ENCODE results near the gene CDC42BPA.
"Not testable (repeated sequence)": the region's sequence is repeated elsewhere in the genome, so short reads cannot be mapped to it uniquely, and the experiment has no call there.

Gene CDC42BPA

DNA sequence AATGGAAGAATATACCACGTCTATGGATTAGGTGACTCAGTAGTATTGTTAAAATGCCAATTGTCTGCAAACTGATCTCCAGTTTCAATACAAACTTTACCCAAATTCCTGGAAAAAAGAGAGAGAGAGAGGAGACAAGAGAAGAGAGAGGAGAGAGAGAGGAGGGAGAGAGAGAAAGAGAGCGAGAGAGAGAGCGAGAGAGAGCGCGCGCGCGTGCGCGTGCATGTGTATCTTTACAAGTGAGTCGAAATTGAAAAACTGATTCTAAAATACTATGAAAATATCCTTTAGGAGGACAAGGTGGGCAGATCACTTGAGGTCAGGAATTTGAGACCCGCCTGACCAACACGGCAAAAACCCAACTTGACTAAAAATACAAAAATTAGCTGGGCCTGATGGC lies 65.2 kb downstream of the CDC42BPA start:
- Histone ChIP-seq H3K9ac (ENCODE audit: low read depth, low read length) (no peak overlapping the region), H3K36me3 (ENCODE audit: control insufficient read depth, insufficient read depth, low read length) (no peaks in the 10 kb centered on the region), H3K4me1 (ENCODE audit: control insufficient read depth, insufficient read depth, low read length) (0 out of 2 replicates have a peak, but pooled peaks cover under 1% of the 10 kb centered on the region), H3K9me3 (ENCODE audit: control insufficient read depth, insufficient read depth, low read length) (no peaks in the 10 kb centered on the region), H3K4me3 (ENCODE audit: low read depth, low read length) (no peak overlapping the region), H3K27ac (ENCODE audit: low read depth, low read length) (no peak overlapping the region), H3K27me3 (ENCODE audit: control insufficient read depth, insufficient read depth, low read length) (no peaks in the 10 kb centered on the region)

DNA sequence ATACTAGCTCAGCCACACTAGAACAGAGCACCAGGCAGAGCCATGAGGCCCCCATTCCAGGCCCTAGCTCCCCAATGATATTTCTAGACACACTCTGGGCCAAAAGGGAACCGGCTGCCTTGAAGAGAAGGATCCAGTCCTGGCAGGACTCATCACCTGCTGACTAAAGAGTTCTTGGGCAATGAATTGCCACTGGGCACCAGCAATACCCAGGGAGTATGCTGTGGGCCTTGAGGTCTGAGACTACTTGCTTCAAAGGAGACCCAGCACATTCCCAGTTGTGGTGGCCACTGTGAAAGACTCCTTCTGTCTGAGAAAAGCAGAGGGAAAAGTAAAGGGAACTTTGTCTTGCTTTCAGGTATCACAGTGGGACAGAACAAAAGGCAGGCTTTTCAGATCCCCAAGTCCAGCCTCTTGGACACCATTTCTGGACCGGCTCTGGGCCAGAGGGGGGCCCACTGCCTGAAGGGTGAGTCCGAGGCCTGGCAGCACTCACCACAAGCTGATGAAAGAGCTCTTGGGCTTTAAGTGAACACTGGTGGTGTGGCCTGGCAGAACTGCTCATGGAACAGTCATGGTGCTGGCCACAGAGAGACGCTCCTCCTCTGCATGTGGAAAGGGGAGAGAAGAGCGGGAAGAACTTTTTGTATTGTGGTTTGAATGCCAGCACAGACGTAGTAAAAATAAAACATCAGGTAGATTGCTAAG lies 72.5 kb downstream of the CDC42BPA start:
- Histone ChIP-seq H3K4me3 (ENCODE audit: low read depth, low read length) (no peak overlapping the region), H3K36me3 (ENCODE audit: control insufficient read depth, insufficient read depth, low read length) (no peaks in the 10 kb centered on the region), H3K27ac (ENCODE audit: low read depth, low read length) (no peak overlapping the region), H3K9me3 (ENCODE audit: control insufficient read depth, insufficient read depth, low read length) (no peaks in the 10 kb centered on the region), H3K27me3 (ENCODE audit: control insufficient read depth, insufficient read depth, low read length) (no peaks in the 10 kb centered on the region), H3K4me1 (ENCODE audit: control insufficient read depth, insufficient read depth, low read length) (peaks cover 13% of the 10 kb centered on the region), H3K9ac (ENCODE audit: low read depth, low read length) (no peak overlapping the region)

DNA sequence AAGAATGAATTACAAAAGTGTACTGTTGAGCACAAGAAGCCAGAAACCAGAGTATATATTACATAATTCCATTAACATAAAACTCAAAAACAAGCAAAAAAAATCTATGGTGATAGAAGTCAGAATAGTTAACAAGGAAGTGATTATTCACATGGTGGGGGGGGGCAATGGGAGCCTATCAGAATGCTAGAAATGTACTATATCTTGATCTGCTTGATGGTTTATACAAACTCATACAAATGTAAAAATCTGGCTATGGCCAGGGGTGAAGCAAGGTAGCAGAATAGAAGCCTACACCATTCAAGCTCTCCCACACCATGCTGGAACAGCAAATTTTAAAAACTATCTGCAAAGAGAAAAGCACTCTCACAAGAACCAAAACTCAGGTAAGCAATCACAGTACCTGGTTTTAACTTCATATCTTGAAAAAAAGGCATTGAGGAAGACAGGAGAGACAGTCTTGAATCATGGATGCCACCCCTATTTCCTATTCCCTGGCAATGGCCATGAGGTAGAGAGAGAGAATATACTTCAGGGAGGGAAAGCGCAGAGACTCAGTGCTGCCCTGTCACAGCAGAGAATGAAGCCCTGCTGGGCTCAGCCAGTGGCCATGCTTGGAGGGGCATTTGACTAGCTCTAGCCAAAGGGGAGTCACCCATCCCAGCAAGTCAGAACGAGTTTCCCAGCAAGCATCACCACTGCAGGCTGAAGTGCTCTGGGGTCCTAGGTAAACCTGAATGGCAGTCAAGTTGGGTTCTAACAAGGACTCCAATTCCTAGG lies 73.8 kb downstream of the CDC42BPA start:
- Histone ChIP-seq H3K9ac (ENCODE audit: low read depth, low read length) (no peak overlapping the region), H3K27ac (ENCODE audit: low read depth, low read length) (no peak overlapping the region), H3K9me3 (ENCODE audit: control insufficient read depth, insufficient read depth, low read length) (no peaks in the 10 kb centered on the region), H3K27me3 (ENCODE audit: control insufficient read depth, insufficient read depth, low read length) (no peaks in the 10 kb centered on the region), H3K4me3 (ENCODE audit: low read depth, low read length) (no peak overlapping the region), H3K36me3 (ENCODE audit: control insufficient read depth, insufficient read depth, low read length) (no peaks in the 10 kb centered on the region), H3K4me1 (ENCODE audit: control insufficient read depth, insufficient read depth, low read length) (peaks cover 18% of the 10 kb centered on the region)

DNA sequence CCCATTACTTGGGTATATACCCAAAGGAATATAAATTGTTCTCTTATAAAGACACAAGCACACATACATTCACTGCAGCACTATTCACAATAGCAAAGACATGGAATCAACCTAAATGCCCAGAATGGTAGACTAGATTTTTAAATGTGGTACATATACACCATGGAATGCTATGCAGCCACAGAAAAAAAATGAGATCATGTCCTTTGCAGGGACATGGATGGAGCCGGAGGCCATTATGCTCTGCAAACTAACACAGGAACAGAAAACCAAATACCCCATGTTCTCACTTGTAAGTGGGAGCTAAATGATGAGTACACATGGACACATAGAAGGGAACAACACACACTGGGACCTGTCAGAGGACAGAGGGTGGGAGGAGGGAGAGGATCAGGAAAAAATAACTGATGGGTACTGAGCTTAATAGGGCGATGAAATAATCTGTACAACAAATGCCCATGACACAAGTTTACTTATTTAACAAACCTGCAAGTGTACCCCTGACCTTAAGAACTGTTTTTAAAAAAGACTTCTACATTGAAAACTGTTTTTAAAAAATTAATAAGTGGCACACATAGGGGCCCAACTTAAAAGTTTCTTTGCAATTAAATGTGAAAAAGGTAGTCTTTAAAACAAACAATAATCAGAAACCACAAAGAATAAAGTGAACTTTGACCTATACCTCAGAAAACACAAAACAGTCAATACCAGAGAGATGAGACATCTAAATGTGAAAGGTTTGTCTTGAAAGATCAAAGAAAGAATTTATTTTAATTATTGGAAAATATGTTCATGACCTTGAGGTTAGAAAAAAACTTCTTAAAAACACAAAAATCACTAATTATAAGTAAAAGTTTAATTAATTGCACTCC lies 75.2 kb downstream of the CDC42BPA start:
- Histone ChIP-seq H3K4me3 (ENCODE audit: low read depth, low read length) (no peak overlapping the region), H3K9me3 (ENCODE audit: control insufficient read depth, insufficient read depth, low read length) (no peaks in the 10 kb centered on the region), H3K9ac (ENCODE audit: low read depth, low read length) (no peak overlapping the region), H3K36me3 (ENCODE audit: control insufficient read depth, insufficient read depth, low read length) (no peaks in the 10 kb centered on the region), H3K27me3 (ENCODE audit: control insufficient read depth, insufficient read depth, low read length) (no peaks in the 10 kb centered on the region), H3K27ac (ENCODE audit: low read depth, low read length) (no peak overlapping the region), H3K4me1 (ENCODE audit: control insufficient read depth, insufficient read depth, low read length) (peaks cover 18% of the 10 kb centered on the region)

DNA sequence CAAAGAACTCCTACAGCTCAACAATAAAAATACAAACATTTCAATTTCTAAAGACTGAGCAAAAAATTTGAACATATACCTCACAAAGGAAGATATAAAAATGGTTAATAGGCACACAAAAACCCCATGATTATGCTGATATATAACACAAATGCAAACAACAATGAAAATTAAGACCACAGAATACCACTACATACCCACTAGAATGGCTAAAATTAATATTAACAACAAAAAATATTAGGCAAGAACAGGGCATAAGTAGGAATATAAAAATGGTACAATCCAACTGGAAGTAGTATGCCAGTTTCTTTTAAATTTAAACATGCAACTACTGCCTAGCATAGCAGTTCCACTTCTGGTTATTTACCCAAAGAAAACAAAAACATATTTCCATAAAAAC lies 77.3 kb downstream of the CDC42BPA start:
- Histone ChIP-seq H3K27ac (ENCODE audit: low read depth, low read length) (no peak overlapping the region), H3K27me3 (ENCODE audit: control insufficient read depth, insufficient read depth, low read length) (no peaks in the 10 kb centered on the region), H3K9ac (ENCODE audit: low read depth, low read length) (no peak overlapping the region), H3K36me3 (ENCODE audit: control insufficient read depth, insufficient read depth, low read length) (no peaks in the 10 kb centered on the region), H3K4me1 (ENCODE audit: control insufficient read depth, insufficient read depth, low read length) (peaks cover 19% of the 10 kb centered on the region), H3K4me3 (ENCODE audit: low read depth, low read length) (no peak overlapping the region), H3K9me3 (ENCODE audit: control insufficient read depth, insufficient read depth, low read length) (no peaks in the 10 kb centered on the region)

DNA sequence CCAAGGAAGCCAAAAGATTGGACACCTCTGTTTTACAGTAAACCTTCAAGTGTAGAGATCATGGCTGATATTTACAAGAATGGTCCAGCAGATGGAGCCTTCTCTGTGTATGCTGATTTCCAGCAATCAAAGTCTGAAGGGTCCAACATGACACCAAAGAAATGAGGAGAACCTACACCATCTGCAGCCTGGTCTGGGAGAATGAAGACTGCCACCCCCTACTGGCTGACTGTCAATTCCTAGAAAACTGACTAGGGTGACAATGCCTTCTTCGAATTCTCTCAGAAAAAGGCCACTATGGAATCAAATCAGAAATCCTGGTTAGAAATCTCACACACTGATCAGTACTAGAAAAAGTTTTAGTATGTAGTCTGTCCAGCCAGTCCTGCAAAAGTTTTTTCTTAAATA lies 83.3 kb downstream of the CDC42BPA start:
- Histone ChIP-seq H3K27ac (ENCODE audit: low read depth, low read length) (no peak overlapping the region), H3K4me3 (ENCODE audit: low read depth, low read length) (no peak overlapping the region), H3K27me3 (ENCODE audit: control insufficient read depth, insufficient read depth, low read length) (no peaks in the 10 kb centered on the region), H3K9ac (ENCODE audit: low read depth, low read length) (no peak overlapping the region), H3K36me3 (ENCODE audit: control insufficient read depth, insufficient read depth, low read length) (no peaks in the 10 kb centered on the region), H3K9me3 (ENCODE audit: control insufficient read depth, insufficient read depth, low read length) (no peaks in the 10 kb centered on the region), H3K4me1 (ENCODE audit: control insufficient read depth, insufficient read depth, low read length) (peaks cover 4% of the 10 kb centered on the region)

DNA sequence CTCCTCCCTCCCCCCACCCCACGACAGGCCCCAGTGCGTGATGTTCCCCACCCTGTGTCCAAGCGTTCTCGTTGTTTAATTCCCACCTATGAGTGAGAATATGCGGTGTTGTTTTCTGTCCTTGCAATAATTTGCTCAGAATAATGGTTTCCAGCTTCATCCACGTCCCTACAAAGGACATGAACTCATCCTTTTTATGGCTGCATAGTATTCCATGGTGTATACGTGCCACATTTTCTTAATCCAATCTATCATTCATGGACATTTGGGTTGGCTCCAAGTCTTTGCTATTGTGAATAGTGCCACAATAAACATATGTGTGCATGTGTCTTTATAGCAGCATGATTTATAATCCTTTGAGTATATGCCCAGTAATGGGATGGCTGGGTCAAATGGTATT lies 87.2 kb downstream of the CDC42BPA start:
- H3K4me3 ChIP-seq (ENCODE audit: low read depth, low read length); H3K9me3 ChIP-seq (ENCODE audit: control insufficient read depth, insufficient read depth, low read length); H3K27me3 ChIP-seq (ENCODE audit: control insufficient read depth, insufficient read depth, low read length); H3K36me3 ChIP-seq (ENCODE audit: control insufficient read depth, insufficient read depth, low read length); H3K27ac ChIP-seq (ENCODE audit: low read depth, low read length); H3K9ac ChIP-seq (ENCODE audit: low read depth, low read length): not testable (repeated sequence)
- peaks cover 14% of the 10 kb centered on the region for H3K4me1 ChIP-seq (ENCODE audit: control insufficient read depth, insufficient read depth, low read length)

DNA sequence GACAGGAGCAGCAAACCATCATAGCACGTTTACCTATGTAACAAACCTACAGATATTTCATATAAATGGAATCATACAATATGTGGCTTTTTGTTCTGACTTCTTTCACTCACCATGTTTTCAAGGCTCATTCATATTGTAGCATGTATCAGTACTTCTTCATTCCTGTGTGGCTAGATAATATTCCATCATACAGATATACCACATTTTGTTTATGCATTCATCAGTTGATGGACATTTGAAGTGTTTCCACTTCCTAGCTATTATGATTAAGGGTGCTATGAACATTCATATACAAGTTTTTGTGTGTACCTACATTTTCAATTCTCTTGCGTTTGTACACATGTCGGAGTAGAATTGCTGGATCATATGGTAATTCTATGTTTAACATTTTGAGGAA lies 90.1 kb downstream of the CDC42BPA start:
- H3K4me3 ChIP-seq (ENCODE audit: low read depth, low read length), result no peak overlapping the region
- no peaks in the 10 kb centered on the region for H3K9me3 ChIP-seq (ENCODE audit: control insufficient read depth, insufficient read depth, low read length)
- H3K9ac ChIP-seq (ENCODE audit: low read depth, low read length), result no peak overlapping the region
- H3K27ac ChIP-seq (ENCODE audit: low read depth, low read length), result no peak overlapping the region
- no peaks in the 10 kb centered on the region for H3K27me3 ChIP-seq (ENCODE audit: control insufficient read depth, insufficient read depth, low read length)
- peaks cover 20% of the 10 kb centered on the region for H3K4me1 ChIP-seq (ENCODE audit: control insufficient read depth, insufficient read depth, low read length)
- no peaks in the 10 kb centered on the region for H3K36me3 ChIP-seq (ENCODE audit: control insufficient read depth, insufficient read depth, low read length)

DNA sequence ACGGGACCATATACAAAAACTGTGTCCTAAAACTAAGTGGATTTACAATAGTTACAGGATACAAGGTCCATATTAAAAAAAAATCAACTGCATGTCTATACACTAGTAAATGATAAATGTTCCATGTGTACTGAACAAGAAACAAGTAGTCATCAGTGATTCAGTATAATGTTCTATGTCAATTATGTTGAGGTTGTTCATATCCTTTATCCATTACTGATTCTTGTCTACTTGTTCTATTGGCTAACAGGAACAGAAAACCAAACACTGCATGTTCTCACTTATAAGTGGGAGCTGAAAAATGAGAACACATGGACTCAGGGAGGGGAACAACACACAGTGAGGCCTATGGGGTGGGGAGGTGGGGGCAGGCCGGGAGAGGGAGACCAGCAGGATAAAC lies 90.5 kb downstream of the CDC42BPA start:
- Histone ChIP-seq H3K27me3 (ENCODE audit: control insufficient read depth, insufficient read depth, low read length) (no peaks in the 10 kb centered on the region), H3K4me3 (ENCODE audit: low read depth, low read length) (no peak overlapping the region), H3K9ac (ENCODE audit: low read depth, low read length) (no peak overlapping the region), H3K4me1 (ENCODE audit: control insufficient read depth, insufficient read depth, low read length) (peaks cover 22% of the 10 kb centered on the region), H3K36me3 (ENCODE audit: control insufficient read depth, insufficient read depth, low read length) (no peaks in the 10 kb centered on the region), H3K27ac (ENCODE audit: low read depth, low read length) (no peak overlapping the region), H3K9me3 (ENCODE audit: control insufficient read depth, insufficient read depth, low read length) (no peaks in the 10 kb centered on the region)

DNA sequence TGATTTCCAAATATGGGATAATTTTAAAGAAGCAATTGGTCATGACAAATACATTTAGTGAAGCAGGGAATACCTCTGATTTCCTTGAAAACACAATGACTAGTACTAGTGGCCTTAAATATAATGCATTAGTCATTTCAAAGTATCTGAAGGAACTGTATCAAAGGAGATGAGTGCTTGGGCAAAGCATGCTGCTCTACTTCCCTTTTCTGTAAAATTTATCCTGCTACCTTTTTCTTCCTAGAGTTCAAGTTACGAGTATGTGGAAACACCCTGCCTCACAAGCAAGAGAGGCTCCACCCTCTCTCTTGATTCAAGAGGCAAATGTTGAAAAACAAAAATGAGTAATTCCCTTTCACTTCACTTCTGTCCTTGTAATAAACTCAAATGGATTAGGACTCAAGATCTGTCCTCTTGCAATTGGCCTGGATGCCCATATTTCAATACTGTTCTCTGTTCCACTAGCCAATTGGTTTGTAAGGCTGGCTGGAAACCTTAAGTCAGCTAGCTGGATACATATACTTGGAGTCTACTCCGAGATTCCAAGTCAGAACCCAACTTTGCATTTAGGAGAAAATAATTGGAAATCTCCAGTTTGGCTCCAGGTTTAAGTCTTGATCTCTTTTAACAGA lies 92.5 kb downstream of the CDC42BPA start:
- Histone ChIP-seq H3K4me3 (ENCODE audit: low read depth, low read length) (no peak overlapping the region), H3K36me3 (ENCODE audit: control insufficient read depth, insufficient read depth, low read length) (no peaks in the 10 kb centered on the region), H3K9ac (ENCODE audit: low read depth, low read length) (no peak overlapping the region), H3K4me1 (ENCODE audit: control insufficient read depth, insufficient read depth, low read length) (peaks cover 22% of the 10 kb centered on the region), H3K27me3 (ENCODE audit: control insufficient read depth, insufficient read depth, low read length) (no peaks in the 10 kb centered on the region), H3K27ac (ENCODE audit: low read depth, low read length) (no peak overlapping the region), H3K9me3 (ENCODE audit: control insufficient read depth, insufficient read depth, low read length) (no peaks in the 10 kb centered on the region)

All from HUES48 (cell line).